ENCODE measurements around the gene RABGGTA.

DNA sequence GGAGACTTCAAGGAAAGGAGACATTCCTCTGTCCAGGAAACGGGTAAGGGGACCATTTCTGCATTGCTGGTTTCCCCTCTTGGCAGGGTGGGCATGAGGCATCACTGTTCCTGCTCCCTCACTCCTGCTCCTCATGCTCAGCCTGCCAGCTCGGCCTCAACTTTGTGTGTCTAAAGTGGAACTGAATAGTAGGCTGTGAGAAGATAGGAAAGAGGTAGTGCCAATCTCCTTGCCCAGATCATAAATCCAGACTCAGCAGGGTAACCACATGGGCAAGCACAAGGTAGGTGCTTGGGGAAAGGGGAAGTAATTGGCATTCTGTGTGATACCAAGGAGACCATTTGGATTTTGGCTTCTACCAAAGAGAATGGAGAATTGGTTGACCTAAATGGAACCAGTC lies 42.5 kb upstream of the RABGGTA start:
- TF ChIP-seq, protein P1, sequence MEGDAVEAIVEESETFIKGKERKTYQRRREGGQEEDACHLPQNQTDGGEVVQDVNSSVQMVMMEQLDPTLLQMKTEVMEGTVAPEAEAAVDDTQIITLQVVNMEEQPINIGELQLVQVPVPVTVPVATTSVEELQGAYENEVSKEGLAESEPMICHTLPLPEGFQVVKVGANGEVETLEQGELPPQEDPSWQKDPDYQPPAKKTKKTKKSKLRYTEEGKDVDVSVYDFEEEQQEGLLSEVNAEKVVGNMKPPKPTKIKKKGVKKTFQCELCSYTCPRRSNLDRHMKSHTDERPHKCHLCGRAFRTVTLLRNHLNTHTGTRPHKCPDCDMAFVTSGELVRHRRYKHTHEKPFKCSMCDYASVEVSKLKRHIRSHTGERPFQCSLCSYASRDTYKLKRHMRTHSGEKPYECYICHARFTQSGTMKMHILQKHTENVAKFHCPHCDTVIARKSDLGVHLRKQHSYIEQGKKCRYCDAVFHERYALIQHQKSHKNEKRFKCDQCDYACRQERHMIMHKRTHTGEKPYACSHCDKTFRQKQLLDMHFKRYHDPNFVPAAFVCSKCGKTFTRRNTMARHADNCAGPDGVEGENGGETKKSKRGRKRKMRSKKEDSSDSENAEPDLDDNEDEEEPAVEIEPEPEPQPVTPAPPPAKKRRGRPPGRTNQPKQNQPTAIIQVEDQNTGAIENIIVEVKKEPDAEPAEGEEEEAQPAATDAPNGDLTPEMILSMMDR (conservative IDR thresholded peaks at IDR 0.05 in 1 of 2, IDR thresholded peaks at IDR 0.05 in 1 of 2; ENCODE audit: extremely low read depth in 1 of 2, insufficient read depth in 1 of 2, low read depth in 1 of 2, low read length in 2 of 2), result no peak
- TF ChIP-seq EZH2 (IDR thresholded peaks at IDR 0.05; ENCODE audit: borderline replicate concordance, low read length), result no peak
